Stimulated activated CD4-positive, alpha-beta T cell treated with anti-CD3 and anti-CD28 coated beads, Interleukin-4, amount 100 ng/mL, for 24 hours (primary cell): ENCODE data around the gene CCN5.
"Not testable (repeated sequence)": the region's sequence is repeated elsewhere in the genome, so short reads cannot be mapped to it uniquely, and the experiment has no call there.

Source experiments
- DNase-seq: peaks from one replicate; pipeline ENCODE4 v3.0.0-alpha.2; 2020

CCN5 gene

GRCh38 chr20:44714701-44715498 lies at the start of gene CCN5:
Gene CCN5, plus strand, starts transcription at chr20:44715369. Its CDS starts 22 bp downstream, at chr20:44715391.
- DNase-seq: no peak

GRCh38 chr20:44666066-44666465 lies 49.1 kb upstream of the CCN5 start:
- no peak for DNase-seq

GRCh38 chr20:44670851-44671250 lies 44.3 kb upstream of the CCN5 start:
- not testable (repeated sequence) for DNase-seq

- peak; percentile 69 for DNase-seq
Measured at GRCh38 chr20:44671541-44671940, 43.6 kb upstream of the CCN5 start.

- DNase-seq: not testable (repeated sequence)
Measured at GRCh38 chr20:44672318-44672902, 42.8 kb upstream of the CCN5 start.

GRCh38 chr20:44678242-44678641 lies 36.9 kb upstream of the CCN5 start:
- DNase-seq: no peak

- DNase-seq: no peak
Measured at GRCh38 chr20:44678990-44679611, 36.1 kb upstream of the CCN5 start.

GRCh38 chr20:44681796-44682566 lies 33.2 kb upstream of the CCN5 start:
- no peak for DNase-seq

GRCh38 chr20:44683263-44684046 lies 31.7 kb upstream of the CCN5 start:
- peak; percentile 34 for DNase-seq

- DNase-seq: no peak
Measured at GRCh38 chr20:44684047-44684967, 30.9 kb upstream of the CCN5 start.

GRCh38 chr20:44686934-44687333 lies 28.2 kb upstream of the CCN5 start:
- DNase-seq: no peak

- DNase-seq: no peak
Measured at GRCh38 chr20:44688053-44688625, 27.0 kb upstream of the CCN5 start.

- no peak for DNase-seq
Measured at GRCh38 chr20:44689809-44690208, 25.4 kb upstream of the CCN5 start.

GRCh38 chr20:44690781-44691423 lies 24.3 kb upstream of the CCN5 start:
- DNase-seq: no peak

- no peak for DNase-seq
Measured at GRCh38 chr20:44691424-44692423, 23.4 kb upstream of the CCN5 start.

GRCh38 chr20:44692932-44693480 lies 22.2 kb upstream of the CCN5 start:
- no peak for DNase-seq

GRCh38 chr20:44693627-44694026 lies 21.5 kb upstream of the CCN5 start:
- DNase-seq: no peak

GRCh38 chr20:44694159-44694558 lies 21.0 kb upstream of the CCN5 start:
- no peak for DNase-seq

- DNase-seq: no peak
Measured at GRCh38 chr20:44695295-44695673, 19.9 kb upstream of the CCN5 start.
